ENCODE results near the gene ZC3H10.
"Not testable (repeated sequence)": the region's sequence is repeated elsewhere in the genome, so short reads cannot be mapped to it uniquely, and the experiment has no call there.

The ZC3H10 gene

DNA sequence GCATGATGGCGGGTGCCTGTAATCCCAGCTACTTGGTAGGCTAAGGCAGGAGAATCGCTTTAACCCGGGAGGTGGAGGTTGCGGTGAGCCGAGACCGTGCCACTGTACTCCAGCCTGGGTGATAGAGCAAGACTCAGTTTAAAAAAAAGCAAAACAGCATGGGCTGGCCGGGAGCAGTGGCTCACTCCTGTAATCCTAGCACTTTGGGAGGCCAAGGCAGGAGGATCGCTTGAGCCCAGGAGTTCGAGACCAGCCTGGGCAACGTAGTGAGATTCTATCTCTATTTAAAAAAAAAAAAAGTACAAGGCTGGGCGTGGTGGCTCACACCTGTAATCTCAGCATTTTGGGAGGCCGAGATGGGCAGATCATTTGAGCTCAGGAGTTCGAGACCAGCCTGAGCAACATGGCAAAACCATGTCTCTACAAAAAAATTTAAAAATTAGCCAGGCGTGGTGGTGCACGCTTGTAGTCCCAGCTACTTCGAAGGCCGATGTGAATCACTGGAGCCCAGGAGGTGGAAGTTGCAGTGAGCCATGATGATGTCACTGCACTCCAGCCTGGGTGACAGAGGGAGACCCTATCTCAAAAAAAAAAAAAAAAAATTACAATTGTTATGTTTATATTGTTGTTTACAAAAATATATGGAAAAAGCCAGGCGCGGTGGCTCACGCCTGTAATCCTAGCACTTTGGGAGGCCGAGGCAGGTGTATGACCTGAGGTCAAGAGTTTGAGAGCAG, 38.6 kb downstream of the ZC3H10 start:
- FAIRE-seq = not testable (repeated sequence)

DNA sequence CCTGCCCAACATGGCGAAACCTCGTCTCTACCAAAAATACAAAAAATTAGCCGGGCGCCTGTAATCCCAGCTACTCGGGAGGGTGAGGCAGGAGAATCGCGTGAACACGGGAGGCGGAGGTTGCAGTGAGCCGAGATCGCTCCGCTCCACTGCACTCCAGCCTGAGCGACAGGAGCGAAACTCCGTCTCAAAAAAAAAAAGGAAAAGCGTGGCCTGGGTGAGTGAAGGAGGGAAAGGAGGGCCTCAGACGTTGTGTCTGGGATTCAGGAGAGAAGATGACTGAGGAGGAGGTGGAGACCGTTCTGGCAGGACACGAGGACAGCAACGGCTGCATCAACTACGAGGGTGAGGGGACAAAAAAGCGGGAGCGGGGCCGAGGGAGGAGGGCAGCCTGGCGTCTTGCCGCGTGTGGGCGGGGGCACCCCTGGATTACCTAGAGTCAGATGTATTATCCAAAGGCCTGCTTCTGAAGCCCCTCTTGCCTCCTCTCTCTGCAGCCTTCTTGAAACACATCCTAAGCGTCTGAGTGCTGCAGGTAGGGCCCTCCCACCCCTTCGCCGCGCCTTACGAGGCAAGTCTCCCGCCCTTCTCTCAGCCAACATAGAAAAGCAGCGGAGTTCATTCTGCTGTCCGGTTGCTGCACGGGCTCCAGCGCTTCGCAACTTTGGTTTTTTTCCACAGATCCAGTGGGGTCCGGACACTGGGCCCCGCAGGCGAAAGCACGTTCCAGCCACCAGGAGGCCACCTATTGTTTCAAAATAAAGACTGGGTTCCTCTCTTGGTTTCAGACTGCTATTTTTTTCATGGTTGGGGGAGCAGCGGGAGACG, 39.3 kb downstream of the ZC3H10 start:
- no peak for FAIRE-seq

DNA sequence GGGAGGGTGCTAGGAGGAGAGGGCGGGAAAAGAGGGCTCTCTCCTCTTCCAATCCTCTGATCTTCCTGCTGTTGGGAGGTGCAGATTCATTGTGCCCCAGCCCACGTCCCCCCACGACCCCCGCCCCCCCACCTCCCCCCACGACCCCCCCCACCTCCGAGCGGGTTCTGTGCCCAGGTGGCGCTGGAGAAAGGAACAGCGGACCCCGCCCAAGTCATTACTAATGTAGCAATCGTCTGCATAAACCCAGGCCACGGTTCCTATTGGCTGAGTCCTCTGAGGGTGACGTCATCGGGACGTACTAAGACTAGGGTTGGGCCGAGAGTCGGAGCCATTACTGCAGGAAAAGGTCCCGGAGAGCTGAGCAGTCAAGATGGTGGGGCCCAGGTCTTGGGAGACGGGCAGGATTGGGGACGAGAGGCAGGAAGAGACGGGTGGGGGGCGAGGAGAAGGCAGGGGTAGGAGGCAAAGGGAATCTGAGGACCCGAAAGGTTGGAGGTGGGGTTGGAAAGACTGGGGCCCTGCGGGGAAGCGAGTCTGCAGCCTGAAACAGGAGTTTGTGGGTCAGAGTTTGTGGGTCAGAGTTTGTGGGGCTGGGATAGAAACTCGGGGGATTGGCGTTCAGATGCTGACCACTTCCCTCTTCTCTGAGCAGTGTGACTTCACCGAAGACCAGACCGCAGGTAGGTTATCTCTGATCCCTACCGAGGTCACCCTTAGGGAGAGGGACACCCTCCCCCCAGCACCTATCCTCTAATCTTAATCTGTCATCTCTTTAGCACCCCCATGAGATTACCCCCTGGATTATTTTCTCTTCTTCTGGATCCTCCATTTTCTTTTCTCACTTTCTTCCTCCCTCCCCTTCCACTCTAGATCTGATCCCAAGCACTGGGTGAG, 40.2 kb downstream of the ZC3H10 start, which contains the start of gene MYL6:
MYL6 (plus strand) TSS at position 331 of the 897 bp plus-strand sequence; CDS start at position 374, 43 bp downstream.
- no peak for FAIRE-seq

DNA sequence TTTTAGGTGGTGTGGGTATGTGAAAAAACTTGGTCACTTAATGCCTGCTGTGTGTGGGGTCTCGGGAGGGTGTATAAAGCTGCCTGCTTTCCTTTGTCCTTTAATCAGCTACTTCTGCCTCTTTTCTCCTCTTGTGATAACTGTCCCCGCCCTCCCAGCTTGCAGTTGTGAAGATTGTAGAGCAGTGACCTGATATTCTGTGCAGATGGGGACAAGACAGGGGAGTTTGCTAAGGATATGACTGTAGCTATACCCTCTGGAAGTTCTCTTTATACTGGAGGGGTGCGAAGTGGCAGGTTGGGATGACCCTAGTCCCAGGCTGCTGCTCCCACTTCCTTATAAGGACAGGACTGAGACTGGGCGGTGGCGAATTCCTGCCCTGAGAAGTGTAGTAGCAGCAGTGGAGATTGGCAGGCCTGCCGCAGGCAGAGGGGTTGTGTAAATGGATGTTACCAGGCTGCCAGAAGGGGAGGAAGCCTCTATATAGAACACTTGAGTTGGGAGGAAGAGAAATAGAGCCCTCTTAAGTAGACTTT, 40.9 kb downstream of the ZC3H10 start:
- FAIRE-seq = no peak

DNA sequence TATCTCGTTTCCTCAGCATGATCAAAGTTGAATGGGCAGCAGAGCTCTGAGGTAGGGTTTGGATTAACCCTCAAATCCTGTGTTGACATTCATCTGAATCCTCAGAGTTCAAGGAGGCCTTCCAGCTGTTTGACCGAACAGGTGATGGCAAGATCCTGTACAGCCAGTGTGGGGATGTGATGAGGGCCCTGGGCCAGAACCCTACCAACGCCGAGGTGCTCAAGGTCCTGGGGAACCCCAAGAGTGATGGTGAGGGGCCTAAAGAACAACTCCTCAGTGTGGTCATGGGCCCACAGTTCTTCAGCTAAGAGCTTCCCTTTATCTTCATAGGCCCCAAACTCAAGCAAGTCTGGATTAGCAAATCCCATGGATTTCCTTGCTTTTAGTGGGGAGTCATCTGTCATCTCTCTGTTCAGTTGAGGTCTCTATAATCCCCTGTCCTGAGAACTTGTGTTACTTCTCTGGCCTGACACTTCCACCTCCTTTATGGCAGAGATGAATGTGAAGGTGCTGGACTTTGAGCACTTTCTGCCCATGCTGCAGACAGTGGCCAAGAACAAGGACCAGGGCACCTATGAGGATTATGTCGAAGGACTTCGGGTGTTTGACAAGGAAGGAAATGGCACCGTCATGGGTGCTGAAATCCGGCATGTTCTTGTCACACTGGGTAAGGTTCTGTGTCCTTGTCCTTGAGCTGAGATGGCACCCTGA, 41.6 kb downstream of the ZC3H10 start:
- FAIRE-seq = no peak

DNA sequence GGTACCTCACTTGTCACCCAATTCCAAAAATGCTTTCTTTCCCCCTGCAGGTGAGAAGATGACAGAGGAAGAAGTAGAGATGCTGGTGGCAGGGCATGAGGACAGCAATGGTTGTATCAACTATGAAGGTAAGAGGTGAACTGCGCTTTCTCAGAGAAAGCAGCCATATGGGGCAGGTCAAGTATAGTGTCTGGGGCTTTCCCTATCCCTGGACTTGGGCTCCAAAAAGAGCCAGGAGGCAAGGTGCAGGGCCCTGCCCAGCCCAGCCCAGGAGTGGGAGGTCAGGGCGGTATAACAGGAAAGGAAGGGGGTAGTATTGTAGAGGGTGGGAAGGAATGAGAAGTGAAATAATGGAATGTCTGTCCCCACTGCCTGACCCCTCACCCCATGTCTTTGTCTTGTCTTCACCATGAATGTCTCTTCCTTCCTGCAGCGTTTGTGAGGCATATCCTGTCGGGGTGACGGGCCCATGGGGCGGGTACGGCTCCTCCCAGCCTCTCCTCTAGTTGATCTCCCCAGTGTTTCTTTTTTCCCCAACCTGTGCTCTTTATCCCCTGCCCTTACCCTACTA, 42.2 kb downstream of the ZC3H10 start:
- FAIRE-seq = no peak

DNA sequence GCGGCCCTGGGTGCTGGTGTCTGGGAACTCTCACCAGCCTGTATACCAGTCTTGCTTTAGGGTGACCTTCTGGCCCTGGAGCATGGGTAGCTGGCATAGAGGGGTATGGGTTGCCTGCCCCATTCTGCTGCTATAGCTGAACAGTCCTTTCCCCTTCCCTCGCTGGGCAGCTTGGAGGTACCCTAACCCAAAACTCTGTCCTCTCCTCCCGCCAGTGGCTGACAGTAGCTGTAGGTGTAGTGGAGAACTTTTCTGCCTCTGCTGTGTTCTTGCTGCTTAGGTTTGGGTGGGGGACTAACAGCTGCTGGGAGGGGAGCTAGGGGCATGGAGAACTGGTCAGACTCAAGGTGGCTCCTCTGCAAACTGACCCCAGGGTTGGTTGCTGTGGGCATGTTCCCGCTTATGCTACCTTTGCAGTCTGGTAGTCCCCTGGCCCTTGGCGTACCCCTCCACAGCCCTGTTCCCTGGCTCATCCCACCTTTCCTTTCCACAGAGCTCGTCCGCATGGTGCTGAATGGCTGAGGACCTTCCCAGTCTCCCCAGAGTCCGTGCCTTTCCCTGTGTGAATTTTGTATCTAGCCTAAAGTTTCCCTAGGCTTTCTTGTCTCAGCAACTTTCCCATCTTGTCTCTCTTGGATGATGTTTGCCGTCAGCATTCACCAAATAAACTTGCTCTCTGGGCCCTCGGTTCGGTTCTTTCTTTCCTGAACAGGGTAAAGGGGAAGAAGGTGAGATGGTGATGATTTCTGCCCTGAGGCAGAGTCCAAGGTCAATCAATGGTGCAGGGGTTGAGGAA, 43.0 kb downstream of the ZC3H10 start:
- FAIRE-seq = no peak

DNA sequence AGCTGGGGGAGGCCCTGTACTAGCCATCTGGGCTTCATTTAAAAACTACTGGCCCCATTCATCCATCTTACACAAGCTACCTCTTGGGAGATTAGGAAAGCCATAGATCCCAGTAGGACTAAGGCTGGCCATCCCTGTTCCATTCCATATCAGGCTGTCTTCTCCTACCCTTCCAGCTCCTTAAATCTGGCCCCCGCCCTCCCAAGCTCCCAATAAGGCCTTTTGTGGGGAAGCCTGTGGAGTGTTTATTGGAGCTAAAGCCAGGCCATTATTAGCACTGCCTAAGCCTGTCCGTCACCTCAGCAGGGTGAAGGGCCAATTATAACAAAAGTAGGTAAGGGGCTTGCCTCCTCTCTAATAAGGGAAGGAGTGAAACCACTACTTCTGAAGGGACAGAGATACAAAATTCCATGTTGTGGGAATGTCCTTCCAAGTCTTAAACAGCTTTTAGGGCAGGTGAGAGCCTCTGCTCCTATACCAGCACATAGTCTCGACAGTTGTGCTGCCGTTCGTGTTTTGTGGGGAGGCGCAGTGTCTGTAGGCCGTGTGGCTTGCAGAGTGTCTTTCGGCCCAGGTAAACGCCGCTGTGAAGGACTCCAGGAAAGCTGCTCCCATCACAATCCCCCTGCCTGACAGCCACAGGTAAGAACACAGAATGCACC, 43.8 kb downstream of the ZC3H10 start:
- FAIRE-seq = no peak

DNA sequence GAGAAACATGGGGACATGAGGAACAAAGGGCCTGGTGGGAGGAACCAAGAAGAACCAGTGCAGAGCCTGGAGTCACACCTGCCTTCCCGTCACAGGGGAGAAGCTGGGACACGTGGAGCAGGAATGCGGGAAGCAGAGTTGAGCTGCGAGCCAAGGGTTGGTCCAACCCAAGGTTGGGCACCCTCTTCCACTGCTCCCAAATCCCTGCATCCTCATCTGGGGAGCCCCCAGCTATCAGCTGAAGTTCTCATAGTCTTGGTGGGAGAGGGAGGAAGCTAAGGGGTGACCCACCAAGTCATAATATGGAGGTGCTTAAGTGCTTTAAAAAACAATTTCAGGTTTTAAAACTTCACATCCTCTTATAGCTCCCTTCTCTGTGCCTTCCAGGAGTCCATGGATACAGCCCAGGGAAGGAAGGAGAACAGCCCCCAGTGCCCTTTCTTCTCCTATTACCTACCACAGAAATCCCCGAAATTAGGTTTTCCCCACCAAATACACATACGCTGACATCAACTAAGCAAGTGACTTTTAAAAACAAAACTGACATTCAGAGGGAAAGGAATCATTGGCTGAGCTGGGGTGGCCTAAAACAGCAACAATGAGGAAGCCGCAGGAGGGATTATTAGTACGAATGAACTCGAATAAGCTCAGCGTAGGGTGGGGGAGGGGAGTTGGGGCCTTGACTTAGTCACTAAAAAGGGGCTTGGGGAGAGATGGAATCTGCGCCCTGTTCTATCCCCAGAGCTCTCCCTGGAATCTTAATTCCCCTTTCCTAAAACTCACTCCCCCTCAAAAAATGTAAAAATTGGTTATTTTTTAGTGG, 44.6 kb downstream of the ZC3H10 start:
- no peak for FAIRE-seq

DNA sequence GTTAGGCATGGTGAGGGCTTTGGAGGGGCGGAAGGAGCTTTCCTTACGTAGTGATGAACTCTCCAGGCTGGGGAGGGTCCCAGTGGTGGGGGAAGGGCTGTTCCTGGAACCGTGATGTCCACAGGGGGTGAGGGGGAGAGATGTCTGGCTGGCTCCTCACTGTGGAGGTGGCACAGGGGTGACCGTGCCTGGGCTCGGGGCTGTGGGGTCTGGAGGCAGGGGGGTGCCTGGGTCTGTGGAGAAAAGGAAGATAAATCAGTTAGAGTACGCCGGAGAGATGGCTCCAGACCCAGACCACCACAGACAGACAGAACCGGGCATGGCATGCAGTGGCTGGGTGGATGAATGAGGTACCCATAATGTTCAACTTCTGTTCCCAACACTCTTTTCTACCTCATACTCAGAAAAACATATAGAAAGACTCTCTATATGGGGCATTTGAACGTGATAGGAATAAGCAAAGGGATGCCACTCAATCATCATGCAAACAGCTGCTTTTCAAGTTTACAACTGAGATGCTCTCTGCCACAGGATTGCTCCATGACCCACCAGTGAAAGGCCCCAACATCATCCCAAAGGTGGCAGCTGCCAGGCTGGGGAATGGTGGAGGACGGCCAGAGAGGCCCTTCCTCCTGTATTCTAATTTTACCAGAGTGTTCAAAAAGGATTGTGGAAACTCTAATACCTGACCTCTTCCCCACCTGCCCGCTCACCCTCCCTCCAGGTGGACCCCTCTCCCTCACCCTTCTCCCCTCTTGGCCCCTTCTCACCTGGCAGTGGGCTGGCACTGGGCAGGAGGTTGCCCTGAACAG, 45.7 kb downstream of the ZC3H10 start:
- no peak for FAIRE-seq

DNA sequence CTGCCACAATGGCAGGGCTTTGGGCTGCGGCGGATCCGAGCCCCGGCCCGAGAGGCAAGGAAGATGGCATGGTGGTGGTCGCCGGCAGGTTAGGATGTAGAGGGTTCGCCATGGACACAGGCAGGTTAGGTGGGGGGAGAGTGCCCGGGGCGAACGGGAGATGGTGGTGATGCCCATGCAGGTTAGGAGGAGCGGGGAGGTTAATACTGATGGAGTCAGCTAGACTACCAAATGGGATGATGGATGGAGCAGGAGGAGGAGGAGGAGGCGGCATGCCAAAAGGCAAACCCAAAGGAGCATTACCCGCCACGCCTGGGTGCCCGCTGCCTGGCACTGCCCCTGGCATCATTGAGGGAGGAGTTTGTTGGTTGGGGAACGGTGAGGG, 46.3 kb downstream of the ZC3H10 start:
- no peak for FAIRE-seq

DNA sequence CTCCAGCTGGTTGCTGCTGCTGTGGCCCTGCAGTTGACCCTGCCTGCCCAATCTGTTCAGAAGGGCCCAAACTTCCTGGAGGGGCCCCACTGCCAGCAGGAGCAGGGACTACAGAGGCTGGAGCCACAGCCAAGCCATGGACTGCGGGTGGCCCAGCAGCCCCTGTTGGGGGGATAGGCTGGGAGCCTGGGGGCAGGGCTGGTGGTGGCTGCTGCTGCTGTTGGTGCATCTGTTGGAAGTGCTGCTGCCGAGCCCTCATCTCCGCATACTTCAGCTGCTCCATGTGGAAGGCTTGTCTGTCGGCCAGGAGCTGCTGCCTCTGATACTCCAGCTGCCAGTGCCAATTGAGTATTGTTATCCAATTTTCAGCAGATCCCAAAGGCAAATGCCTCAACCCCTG, 47.3 kb downstream of the ZC3H10 start:
- FAIRE-seq = no peak

DNA sequence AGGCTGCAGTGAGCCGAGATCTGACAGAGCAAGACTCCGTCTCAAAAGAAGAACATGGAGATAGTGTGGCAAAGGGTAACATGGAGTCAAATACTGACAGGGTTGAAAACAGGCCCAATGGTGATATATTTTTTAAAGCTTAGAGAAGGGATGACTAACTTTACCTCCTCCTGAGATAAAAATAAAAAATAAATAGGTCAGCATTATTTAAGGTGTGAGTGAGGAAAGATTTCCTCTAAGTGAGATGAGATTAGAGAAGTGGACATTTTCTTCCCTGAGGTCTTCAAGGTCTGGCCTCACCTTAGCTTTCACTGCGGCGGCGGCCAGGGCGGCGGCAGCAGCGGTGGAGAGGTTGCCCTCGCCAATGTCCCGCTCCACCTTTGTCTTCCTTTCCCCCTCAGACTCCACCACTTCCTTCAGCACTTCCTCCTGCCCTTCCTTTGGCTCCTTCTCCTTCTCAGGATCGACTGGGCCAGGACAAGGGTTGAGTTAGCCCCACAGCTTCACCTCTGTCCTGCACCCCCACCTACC, 51.2 kb downstream of the ZC3H10 start:
- no peak for FAIRE-seq

DNA sequence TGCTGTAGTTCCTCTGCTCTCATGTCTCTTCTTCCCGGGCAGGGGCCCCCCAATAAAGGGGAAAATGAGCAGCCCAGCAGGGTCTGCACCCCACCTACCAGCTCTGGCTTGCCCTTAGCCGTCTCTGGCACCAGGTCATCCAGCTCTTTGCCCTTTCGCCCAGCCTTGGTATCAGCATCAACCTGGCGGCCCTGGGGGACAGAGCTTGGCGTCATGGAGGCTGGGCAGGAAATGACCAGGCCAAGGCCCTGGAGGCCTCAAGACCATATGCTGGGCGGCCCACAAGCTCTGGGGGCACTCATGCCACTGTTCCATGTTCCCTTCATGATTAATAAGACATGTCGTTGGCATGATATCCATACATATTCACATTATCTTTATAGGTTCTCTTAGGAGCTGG, 54.8 kb downstream of the ZC3H10 start:
- no peak for FAIRE-seq

Data from endometrium (tissue), 2 donors.